GM19043 (cell line): ENCODE results near the gene ZNF432.
A peak's percentile ranks its signal among the peaks of the same experiment; 100 is the strongest.
"Not testable (repeated sequence)": the region's sequence is repeated elsewhere in the genome, so short reads cannot be mapped to it uniquely, and the experiment has no call there.

Experiments used
- ATAC-seq: cut with Tn5 transposase; IDR thresholded peaks from one replicate; pipeline ENCODE4 v1.9.1; 2021; ENCODE audit warnings: low read depth; ENCODE audit not compliant: unreplicated experiment

Gene ZNF432

GRCh38 chr19:52048555-52049501, at the start of gene ZNF432:
Gene ZNF432, minus strand, starts transcription at chr19:52048838. Its CDS starts 1,970 bp downstream, at chr19:52046868.
- ATAC-seq, result peak; percentile 68

DNA sequence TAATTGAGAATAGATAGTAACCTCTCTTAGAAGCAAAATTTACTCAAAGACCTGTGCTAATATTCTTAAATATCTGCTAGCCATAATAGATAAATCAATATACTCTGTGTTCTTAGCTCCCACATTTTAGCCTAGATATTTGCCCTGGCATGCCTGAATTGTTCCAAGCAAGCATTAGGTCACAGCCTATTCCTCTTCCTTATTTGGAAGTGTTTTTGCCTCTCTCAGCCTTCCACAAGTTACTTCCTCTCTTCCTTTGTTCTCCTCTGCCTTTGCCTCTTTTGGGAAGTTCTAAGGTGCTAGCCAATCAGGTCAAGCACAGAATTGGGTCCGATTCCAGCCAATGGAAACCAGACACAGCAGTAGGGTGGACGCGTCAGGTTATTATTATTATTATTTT, 47.8 kb upstream of the ZNF432 start:
- ATAC-seq, result not testable (repeated sequence)

DNA sequence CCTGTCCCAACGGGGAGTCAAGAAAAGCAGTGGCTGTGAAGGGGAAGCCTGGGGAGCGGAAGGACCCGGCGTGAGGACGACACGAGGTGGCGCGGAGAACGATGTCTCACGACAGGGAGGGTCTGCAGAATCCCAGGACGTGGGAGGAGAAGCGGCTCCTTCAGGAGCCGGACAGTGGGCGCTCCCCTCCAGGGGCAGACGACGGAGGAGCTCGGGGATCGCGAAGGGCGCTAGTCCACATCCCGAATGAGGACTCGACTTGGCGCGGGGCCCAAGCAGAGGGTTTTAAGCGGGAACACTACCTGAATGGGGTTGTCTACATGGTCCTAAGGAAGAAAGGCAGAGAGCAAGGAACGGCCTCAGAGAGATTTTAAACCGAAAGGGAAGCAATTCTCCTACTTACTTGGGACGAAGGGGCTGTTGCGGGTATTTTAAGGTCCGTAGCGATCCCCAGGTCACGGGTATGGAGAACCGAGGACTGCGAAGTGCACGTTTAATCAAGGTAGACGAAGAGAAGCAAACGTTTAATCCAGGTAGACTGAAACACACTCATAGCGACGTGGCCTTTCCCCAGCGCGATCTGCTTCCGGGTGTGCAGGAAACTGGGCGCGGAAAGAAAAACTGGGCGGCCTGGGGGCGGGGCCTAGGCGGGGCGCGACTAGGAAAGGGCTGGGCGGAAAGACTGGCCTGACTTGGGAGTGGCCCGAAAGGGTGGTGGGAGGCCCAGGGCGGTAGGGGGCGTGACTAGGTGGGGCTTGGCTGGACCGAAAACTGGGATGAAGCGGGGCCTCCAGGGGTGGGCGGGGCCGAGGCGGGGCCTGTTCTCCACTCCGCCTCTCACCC, 46.8 kb upstream of the ZNF432 start, which contains the start of gene ZNF841:
ZNF841 (minus strand) TSS at position 594 of the 843 bp plus-strand sequence. CDS start 10,964 bp downstream, outside the sequence.
- no peak for ATAC-seq

DNA sequence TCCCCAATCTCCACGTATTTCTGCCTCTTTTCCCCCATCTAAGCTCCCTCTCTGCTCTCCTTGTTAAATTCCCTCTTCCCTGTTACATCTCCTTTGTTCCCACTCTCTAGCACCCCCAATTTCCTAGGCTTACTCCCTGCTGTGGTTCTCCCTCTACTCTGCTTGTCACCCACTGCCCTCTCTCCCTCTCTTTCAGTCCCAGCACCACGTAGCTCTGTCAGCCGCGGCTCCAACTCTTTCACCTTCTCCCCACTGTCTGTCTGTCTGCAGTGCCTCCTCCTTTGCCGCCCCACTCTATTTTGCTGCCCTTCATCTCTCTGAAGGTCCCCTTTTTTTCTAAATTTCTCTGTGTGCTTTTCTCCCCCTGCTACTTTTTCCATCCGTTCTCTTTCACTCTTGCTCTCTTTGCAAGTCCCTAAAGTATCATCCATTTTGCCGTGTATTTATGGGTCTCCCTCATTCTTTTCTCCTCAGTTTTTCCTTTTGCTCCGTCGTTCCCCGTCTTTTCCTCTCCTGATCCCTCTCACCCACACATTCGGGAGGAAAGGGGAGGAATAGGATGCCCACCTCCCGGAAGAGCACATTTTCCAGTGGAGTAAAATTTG, 46.0 kb upstream of the ZNF432 start:
- ATAC-seq, result no peak

DNA sequence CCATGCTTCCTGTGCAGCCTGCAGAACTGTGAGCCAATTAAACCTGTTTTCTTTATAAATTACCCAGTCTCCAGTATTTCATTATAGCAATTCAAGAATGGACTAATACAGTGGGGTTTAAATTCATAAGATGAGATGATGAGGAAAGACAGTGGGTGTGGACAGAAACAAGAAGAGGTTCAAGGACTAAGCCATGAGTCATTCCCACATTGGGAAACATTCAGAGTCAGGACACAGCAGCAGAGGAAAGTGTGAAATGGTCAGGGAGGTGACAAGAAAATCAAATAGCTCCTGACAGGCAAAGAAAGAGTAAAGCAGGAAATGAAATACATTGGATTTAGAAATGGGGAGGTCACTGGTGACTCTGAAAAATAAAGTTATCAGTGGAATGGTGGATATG, 37.8 kb upstream of the ZNF432 start:
- ATAC-seq, result no peak

- ATAC-seq, result no peak
Measured at GRCh38 chr19:52070496-52070895, 21.9 kb upstream of the ZNF432 start.

GRCh38 chr19:52069653-52070052, 21.0 kb upstream of the ZNF432 start:
- no peak for ATAC-seq

- ATAC-seq, result no peak
Measured at GRCh38 chr19:52066258-52066863, 17.7 kb upstream of the ZNF432 start.

- ATAC-seq, result no peak
Measured at GRCh38 chr19:52065399-52065798, 16.8 kb upstream of the ZNF432 start.

DNA sequence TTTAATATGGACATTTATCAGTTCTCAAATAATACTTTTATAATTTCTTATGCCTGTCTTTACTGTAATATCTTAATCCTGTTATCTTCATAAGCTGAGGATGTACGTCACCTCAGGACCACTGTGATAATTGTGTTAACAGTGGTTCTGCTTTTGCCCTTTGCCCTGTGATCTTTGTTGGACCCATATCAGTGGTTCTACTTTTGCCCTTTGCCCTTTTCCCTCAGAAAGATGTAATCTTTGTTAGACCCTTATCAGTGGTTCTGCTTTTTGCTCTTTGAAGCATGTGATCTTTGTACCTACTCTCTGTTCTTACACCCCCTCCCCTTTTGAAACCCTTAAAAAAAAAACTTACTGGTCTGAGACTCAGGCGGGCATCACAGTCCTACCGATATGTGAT, 7.8 kb upstream of the ZNF432 start:
- not testable (repeated sequence) for ATAC-seq

- ATAC-seq, result not testable (repeated sequence)
Measured at GRCh38 chr19:52051736-52052135, 3.1 kb upstream of the ZNF432 start.

DNA sequence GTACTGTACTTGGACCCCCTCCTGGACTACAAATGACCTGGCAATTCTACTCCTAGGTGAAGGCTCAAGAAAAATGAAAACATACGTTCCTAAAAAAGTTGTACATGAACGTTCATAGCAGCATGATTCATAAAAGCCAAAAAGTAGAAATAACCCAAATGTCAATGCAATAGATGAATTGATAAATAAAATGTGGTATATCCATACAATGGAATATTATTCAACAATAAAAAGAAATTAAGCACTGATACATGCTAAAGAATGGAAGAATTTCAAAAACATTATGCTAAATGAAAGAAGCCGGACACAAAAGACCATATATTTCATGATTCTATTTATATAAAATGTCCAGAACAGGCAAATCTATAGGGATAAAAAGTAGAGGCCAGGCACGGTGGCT, 9.5 kb downstream of the ZNF432 start:
- no peak for ATAC-seq

GRCh38 chr19:52034051-52034728, 14.4 kb downstream of the ZNF432 start:
- no peak for ATAC-seq

DNA sequence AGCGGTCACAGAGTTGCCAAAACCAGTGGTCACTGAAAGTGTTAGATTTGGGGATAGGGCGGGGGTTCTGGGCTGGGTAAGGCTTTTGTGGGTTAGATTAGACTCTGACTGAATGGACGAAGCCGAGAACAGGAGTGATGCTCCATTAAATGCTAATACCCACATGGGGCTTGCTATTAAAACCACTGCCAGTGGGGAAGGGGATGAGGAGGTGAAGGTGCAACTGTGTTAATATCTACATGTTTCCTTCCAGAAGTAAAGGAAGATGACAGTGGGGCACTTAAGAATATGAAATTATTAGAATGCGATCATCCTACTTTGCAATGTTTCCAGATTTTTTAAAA, 19.9 kb downstream of the ZNF432 start:
- no peak for ATAC-seq

- peak; percentile 77 for ATAC-seq
Measured at GRCh38 chr19:52028027-52028779, 20.4 kb downstream of the ZNF432 start, which contains the start of gene ZNF614. Gene ZNF614, minus strand, starts transcription at chr19:52028379. Its CDS starts 2,634 bp downstream, at chr19:52025745.

DNA sequence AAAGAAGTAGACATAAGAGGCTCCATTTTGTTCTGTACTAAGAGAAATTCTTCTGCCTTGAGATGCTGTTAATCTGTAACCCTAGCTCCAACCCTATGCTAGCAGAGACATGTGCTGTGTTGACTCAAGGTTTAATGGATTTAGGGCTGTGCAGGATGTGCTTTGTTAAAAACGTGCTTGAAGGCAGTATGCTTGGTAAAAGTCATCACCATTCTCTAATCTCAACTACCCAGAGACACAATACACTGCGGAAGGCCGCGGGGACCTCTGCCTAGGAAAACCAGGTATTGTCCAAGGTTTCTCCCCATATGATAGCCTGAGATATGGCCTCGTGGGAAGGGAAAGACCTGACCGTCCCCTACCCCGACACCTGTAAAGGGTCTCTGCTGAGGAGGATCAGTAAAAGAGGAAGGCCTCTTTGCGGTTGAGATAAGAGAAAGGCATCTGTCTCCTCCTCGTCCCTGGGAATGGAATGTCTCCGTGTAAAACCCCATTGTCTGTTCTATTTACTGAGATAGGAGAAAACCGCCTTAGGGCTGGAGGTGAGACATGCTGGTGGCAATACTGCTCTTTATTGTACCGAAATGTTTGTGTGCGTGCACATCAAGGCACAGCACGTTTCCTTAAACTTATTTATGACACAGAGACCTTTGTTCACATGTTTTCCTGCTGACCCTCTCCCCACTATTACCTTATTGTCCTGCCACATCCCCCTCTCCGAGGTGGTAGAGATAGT, 22.2 kb downstream of the ZNF432 start:
- not testable (repeated sequence) for ATAC-seq

GRCh38 chr19:52024478-52024877, 24.2 kb downstream of the ZNF432 start:
- ATAC-seq, result not testable (repeated sequence)

GRCh38 chr19:52022193-52022592, 26.4 kb downstream of the ZNF432 start:
- ATAC-seq, result no peak
